Measurements from ENCODE around the gene CDK14.

GRCh38 chr7:91114232-91114631, 518.1 kb downstream of the CDK14 start:
- TF ChIP-seq HNF4A (conservative IDR thresholded peaks at IDR 0.05) (no peak), YY1 (IDR thresholded peaks at IDR 0.05) (no peak), RXRA (IDR thresholded peaks at IDR 0.05) (no peak), JUND (IDR thresholded peaks at IDR 0.05) (no peak), SP1 (IDR thresholded peaks at IDR 0.05) (no peak), TAF1 (conservative IDR thresholded peaks at IDR 0.05) (no peak), HNF4G (IDR thresholded peaks at IDR 0.05) (no peak), ATF3 (IDR thresholded peaks at IDR 0.05) (no peak), EGR1 (IDR thresholded peaks at IDR 0.05; ENCODE audit: low read depth in 2 of 2) (no peak), GABPA (IDR thresholded peaks at IDR 0.05 in 1 of 2, conservative IDR thresholded peaks at IDR 0.05 in 1 of 2) (no peak), RAD21 (IDR thresholded peaks at IDR 0.05) (no peak)
- TF ChIP-seq, protein P1, sequence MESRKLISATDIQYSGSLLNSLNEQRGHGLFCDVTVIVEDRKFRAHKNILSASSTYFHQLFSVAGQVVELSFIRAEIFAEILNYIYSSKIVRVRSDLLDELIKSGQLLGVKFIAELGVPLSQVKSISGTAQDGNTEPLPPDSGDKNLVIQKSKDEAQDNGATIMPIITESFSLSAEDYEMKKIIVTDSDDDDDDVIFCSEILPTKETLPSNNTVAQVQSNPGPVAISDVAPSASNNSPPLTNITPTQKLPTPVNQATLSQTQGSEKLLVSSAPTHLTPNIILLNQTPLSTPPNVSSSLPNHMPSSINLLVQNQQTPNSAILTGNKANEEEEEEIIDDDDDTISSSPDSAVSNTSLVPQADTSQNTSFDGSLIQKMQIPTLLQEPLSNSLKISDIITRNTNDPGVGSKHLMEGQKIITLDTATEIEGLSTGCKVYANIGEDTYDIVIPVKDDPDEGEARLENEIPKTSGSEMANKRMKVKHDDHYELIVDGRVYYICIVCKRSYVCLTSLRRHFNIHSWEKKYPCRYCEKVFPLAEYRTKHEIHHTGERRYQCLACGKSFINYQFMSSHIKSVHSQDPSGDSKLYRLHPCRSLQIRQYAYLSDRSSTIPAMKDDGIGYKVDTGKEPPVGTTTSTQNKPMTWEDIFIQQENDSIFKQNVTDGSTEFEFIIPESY (IDR thresholded peaks at IDR 0.05), result no peak
- TF ChIP-seq, protein P2, sequence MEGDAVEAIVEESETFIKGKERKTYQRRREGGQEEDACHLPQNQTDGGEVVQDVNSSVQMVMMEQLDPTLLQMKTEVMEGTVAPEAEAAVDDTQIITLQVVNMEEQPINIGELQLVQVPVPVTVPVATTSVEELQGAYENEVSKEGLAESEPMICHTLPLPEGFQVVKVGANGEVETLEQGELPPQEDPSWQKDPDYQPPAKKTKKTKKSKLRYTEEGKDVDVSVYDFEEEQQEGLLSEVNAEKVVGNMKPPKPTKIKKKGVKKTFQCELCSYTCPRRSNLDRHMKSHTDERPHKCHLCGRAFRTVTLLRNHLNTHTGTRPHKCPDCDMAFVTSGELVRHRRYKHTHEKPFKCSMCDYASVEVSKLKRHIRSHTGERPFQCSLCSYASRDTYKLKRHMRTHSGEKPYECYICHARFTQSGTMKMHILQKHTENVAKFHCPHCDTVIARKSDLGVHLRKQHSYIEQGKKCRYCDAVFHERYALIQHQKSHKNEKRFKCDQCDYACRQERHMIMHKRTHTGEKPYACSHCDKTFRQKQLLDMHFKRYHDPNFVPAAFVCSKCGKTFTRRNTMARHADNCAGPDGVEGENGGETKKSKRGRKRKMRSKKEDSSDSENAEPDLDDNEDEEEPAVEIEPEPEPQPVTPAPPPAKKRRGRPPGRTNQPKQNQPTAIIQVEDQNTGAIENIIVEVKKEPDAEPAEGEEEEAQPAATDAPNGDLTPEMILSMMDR (IDR thresholded peaks at IDR 0.05; ENCODE audit: low read depth, low read length, missing input control), result no peak
- TF ChIP-seq, protein P3, sequence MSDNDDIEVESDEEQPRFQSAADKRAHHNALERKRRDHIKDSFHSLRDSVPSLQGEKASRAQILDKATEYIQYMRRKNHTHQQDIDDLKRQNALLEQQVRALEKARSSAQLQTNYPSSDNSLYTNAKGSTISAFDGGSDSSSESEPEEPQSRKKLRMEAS (IDR thresholded peaks at IDR 0.05), result no peak
